Naive B cell (primary cell): ENCODE measurements around the gene IER3. TPM values are rescaled to one million over a fixed set of nuclear protein-coding genes. Genes with fewer than 3 reads are reported as not detected.

Experiments used
- ATAC-seq, 2 donors: fragments of 150-1000 bp; cut with Tn5 transposase; 2 replicates each; pipeline ENCODE4 v1.10.0; 2021; ENCODE audit warnings: low read depth in 2 of 2, mild to moderate bottlenecking in 2 of 2, moderate library complexity in 2 of 2
- DNase-seq: peaks from one replicate; pipeline ENCODE4 v3.0.0; 2022
- H3K27ac Mint-ChIP-seq, 6 donors: one replicate each; pipeline ENCODE4 v1.8.0; 2020 to 2022; ENCODE audit warnings: mild to moderate bottlenecking in 6 of 6, mixed read lengths in 6 of 6, moderate library complexity in 5 of 6, inconsistent platforms in 2 of 6
- H3K27me3 Mint-ChIP-seq, 3 donors: one replicate each; pipeline ENCODE4 v1.8.0; 2021 to 2022; ENCODE audit warnings: mixed read lengths in 3 of 3, mild to moderate bottlenecking in 1 of 3
- H3K36me3 Mint-ChIP-seq, 2 donors: one replicate each; pipeline ENCODE4 v1.8.0; 2020 to 2022; ENCODE audit warnings: mixed read lengths in 2 of 2, inconsistent platforms in 1 of 2, mild to moderate bottlenecking in 1 of 2
- H3K4me1 Mint-ChIP-seq, 3 donors: one replicate each; pipeline ENCODE4 v1.8.0; 2020 to 2022; ENCODE audit warnings: mixed read lengths in 3 of 3, inconsistent platforms in 1 of 3, mild to moderate bottlenecking in 1 of 3, moderate library complexity in 1 of 3
- H3K4me3 Mint-ChIP-seq, 8 donors: one replicate each; pipeline ENCODE4 v1.8.0; 2020 to 2022; ENCODE audit warnings: mild to moderate bottlenecking in 8 of 8, mixed read lengths in 8 of 8, moderate library complexity in 8 of 8, inconsistent platforms in 2 of 8
- H3K9me3 Mint-ChIP-seq, 7 donors: one replicate each; pipeline ENCODE4 v1.8.0; 2020 to 2022; ENCODE audit warnings: mixed read lengths in 7 of 7, mild to moderate bottlenecking in 5 of 7, inconsistent platforms in 2 of 7, moderate library complexity in 1 of 7
- polyA plus RNA-seq, 6 donors: library from polyadenylated mRNA; unstranded; fragments of 300-500 nt; fragmentation: Illumina TruSeq; gene quantifications; one replicate each; pipeline ENCODE4 v1.2.3, GENCODE V29; 2021; ENCODE audit warnings: low read depth in 6 of 6

Gene IER3
- polyA plus RNA-seq, 6 donors from 2014 or later: 0.31 TPM; not detected in 5

DNA sequence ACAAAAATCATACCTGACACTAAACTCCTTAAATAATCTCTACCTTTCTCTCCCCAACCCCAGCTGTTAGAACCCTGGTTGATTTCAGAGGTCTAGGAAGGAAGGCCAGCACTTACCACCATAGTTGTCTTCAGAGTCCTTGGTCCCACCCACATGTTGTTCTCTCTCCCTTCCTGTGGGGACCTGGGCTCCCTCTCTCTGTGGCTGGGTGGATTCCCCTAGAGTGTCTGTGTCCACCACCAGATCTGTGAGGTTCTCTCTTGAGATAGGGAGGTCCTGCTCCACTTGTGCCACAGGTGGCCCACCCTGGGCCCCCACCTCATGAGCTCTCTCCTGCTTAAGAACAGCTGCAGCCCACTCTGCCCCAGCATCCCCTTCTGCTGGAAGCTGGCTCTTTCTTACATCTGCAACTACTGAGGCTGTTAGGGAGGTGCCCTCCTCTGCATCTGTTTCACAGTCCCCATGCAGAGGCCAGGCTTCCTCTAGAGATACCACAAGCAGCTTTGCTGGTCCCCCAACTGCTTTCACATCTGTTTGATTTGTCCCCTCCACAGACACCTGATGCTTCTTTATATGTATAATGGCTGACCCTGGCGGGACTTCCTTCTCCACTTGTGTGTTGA is 32.5 kb downstream of the IER3 start:
- H3K9me3 Mint-ChIP-seq: no peaks in the 10 kb centered on the region
- no peaks in the 10 kb centered on the region for H3K27me3 Mint-ChIP-seq
- DNase-seq (no peak), ATAC-seq (no peak)
- H3K36me3 Mint-ChIP-seq: peaks cover 38% of the 10 kb centered on the region in 2 donors
- H3K4me3 Mint-ChIP-seq: peak overlapping the region in 1 of 8 donors; percentile 53
- peaks cover 25 to 31% (median 30%) of the 10 kb centered on the region in 3 donors for H3K4me1 Mint-ChIP-seq
- H3K27ac Mint-ChIP-seq: peak overlapping the region in 3 of 6 donors; percentile 28 to 79 (median 66)

DNA sequence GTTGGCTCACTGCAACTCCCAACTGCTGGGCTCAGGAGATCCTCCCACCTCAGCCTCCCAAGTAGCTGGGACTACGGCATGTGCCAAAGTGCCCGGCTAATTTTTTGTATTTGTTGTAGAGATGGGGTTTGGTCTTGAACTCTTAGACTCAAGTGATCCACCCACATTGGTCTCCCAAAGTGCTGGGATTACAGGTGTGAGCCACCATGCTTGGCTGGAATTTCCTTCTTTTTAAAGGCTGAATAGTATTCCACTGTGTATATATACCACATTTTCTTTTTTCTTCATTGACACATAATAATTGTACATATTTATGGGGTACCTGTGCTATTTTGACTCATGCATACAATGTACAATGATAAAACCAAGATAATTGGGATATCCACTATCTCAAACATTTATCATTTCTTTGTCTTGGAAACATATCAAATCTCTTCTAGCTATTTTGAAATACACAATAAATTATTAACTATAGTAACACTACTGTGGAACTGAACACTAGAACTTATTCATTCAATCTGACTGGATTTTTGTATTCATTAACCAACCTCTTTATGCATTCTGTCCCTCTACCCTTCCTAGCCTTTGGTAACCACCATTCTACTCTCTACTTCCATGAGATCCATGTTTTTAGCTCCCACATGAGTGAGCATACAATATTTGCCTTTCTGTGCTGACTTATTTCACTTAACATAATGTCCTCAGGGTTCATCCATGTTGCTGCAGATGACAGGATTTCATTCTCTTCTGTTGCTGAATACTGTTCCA is 35.1 kb downstream of the IER3 start:
- H3K9me3 Mint-ChIP-seq: no peaks in the 10 kb centered on the region
- H3K4me1 Mint-ChIP-seq: peaks cover 17 to 24% (median 21%) of the 10 kb centered on the region in 3 donors
- no peak overlapping the region for H3K4me3 Mint-ChIP-seq
- H3K27me3 Mint-ChIP-seq: no peaks in the 10 kb centered on the region
- peaks cover 33 to 56% of the 10 kb centered on the region in 2 donors for H3K36me3 Mint-ChIP-seq
- ATAC-seq (no peak), DNase-seq (no peak)
- H3K27ac Mint-ChIP-seq: no peak overlapping the region

DNA sequence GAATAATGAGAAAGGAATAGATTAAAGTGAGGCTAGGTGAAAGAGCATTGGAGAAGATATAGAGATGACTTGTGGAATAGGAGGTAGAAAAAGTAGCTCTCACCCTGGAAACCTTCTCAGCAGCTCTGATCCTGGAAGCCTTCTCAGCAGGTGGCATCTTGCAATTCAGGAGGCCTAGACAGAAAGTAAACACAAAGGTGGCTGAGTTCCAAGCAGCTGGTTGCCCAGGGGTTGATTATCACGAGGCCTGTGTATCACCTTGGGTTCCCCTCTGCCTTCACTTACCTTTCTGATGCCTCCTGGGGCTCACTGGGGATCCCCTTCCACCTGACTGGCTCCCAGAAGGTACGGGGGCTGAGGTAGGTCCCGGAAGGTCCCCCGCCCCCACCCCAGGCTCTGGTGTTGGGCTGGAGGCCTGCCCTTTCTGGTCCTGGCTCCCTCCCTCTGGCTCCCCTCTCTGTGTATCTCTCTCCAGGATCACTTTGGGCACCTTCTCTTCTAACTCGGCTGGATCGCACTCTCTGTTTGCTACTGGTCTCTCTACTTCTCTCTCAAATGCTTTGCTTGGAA is 37.0 kb downstream of the IER3 start:
- H3K27me3 Mint-ChIP-seq: no peaks in the 10 kb centered on the region
- H3K4me3 Mint-ChIP-seq: no peak overlapping the region
- H3K4me1 Mint-ChIP-seq: peaks cover 14 to 23% (median 21%) of the 10 kb centered on the region in 3 donors
- no peak for ATAC-seq
- no peak for DNase-seq
- peak overlapping the region in 2 of 6 donors; percentile 4 to 84 for H3K27ac Mint-ChIP-seq
- H3K9me3 Mint-ChIP-seq: no peaks in the 10 kb centered on the region
- peaks cover 34 to 59% of the 10 kb centered on the region in 2 donors for H3K36me3 Mint-ChIP-seq

DNA sequence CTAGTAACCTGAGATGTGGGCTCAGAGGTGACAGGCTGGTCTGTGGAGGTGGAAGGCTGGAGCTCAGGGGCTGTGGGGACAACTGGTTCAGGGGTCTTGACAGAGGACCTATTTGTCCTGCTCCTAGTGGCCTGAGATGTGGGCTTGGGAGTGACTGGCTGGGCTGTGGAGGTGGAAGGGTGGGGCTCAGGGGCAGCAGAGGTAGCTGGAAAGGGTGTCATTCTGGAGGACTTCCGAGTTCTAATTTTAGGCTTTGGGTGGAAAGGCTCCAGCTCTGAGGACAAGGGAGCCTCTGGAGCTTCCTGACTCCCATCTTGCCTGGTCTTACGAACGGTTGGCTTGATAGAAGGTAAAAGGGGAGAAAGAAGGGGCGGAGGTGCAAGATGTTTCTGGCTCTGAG is 38.7 kb downstream of the IER3 start:
- Mint-ChIP-seq H3K4me3 (no peak overlapping the region), H3K4me1 (peaks cover 6 to 16% (median 15%) of the 10 kb centered on the region in 3 donors), H3K36me3 (peaks cover 24 to 53% of the 10 kb centered on the region in 2 donors), H3K27ac (peak overlapping the region in 3 of 6 donors; percentile 14 to 70 (median 50)), H3K9me3 (no peaks in the 10 kb centered on the region), H3K27me3 (no peaks in the 10 kb centered on the region)
- ATAC-seq (no peak), DNase-seq (no peak)

DNA sequence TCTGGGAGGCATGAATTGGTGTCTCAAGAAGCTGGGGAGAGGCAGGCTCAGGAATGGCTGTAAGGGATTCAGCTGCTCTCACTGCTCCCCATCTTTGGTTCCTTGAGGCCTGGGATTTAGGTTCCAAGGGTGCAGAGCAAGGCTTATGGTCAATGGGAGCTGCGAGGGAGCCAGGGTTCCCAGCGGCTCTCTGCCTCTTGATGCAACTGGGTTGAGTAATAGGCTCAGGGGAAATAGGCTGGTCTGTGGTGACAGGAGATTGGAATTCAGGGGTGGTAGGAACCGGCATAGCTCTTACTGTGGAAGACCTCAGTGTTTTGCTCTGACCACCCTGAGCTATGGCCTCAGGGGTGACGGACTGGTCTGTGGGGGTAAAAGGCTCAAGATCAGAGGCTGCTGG is 40.5 kb downstream of the IER3 start:
- no peaks in the 10 kb centered on the region for H3K27me3 Mint-ChIP-seq
- H3K27ac Mint-ChIP-seq: peak overlapping the region in 3 of 6 donors; percentile 39 to 71 (median 40)
- no peak overlapping the region for H3K4me3 Mint-ChIP-seq
- H3K4me1 Mint-ChIP-seq: peaks cover 6 to 16% (median 15%) of the 10 kb centered on the region in 3 donors
- no peak for DNase-seq
- H3K9me3 Mint-ChIP-seq: no peaks in the 10 kb centered on the region
- peaks cover 24 to 53% of the 10 kb centered on the region in 2 donors for H3K36me3 Mint-ChIP-seq
- no peak for ATAC-seq

DNA sequence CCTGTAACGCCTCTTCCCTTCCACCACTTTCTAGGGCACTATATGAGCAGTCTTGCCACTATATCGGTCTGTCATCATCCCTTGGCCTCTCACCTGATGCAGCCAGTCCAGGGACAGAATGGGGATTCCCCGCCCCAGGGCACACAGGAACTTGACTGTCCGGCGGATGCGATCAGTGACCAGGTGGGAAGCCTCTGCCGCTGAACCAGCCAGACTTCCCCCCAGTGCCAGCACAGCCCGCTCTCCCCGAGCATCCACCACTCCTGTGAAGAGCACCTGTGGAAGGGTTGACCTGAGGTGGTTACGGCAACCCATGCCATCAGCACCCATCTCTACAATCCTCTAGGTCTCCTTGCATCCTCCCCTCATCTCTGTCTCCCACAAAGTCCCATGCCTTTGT is 41.3 kb downstream of the IER3 start:
- H3K27me3 Mint-ChIP-seq: no peaks in the 10 kb centered on the region
- no peak overlapping the region for H3K27ac Mint-ChIP-seq
- H3K36me3 Mint-ChIP-seq: peaks cover 22 to 50% of the 10 kb centered on the region in 2 donors
- ATAC-seq (no peak), DNase-seq (no peak)
- no peak overlapping the region for H3K4me3 Mint-ChIP-seq
- H3K9me3 Mint-ChIP-seq: no peaks in the 10 kb centered on the region
- peaks cover 6 to 14% (median 13%) of the 10 kb centered on the region in 3 donors for H3K4me1 Mint-ChIP-seq

DNA sequence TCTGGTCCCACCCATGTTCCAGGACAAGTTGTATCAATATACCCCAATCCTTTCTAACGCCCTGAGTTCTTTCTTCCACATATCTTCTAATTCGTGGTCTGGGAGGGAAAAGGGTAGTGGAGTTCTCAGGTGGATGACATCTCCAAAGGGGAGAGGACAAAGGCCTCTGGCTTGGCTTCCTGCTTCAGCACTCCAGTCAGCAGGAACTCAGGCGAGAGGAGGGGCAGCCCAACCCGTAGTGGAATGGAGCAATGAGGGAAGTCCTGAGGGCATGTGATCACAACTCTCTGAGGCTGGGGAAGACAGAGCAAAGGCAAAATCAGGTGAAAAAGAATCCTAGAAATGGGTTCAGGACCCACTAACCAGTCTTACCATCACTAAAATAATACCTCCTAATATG is 44.0 kb downstream of the IER3 start:
- H3K9me3 Mint-ChIP-seq: no peaks in the 10 kb centered on the region
- H3K36me3 Mint-ChIP-seq: peaks cover 11 to 31% of the 10 kb centered on the region in 2 donors
- no peak overlapping the region for H3K27ac Mint-ChIP-seq
- H3K27me3 Mint-ChIP-seq: no peaks in the 10 kb centered on the region
- H3K4me1 Mint-ChIP-seq: peaks cover 6 to 11% (median 9%) of the 10 kb centered on the region in 3 donors
- H3K4me3 Mint-ChIP-seq: no peak overlapping the region
- no peak for ATAC-seq
- no peak for DNase-seq

DNA sequence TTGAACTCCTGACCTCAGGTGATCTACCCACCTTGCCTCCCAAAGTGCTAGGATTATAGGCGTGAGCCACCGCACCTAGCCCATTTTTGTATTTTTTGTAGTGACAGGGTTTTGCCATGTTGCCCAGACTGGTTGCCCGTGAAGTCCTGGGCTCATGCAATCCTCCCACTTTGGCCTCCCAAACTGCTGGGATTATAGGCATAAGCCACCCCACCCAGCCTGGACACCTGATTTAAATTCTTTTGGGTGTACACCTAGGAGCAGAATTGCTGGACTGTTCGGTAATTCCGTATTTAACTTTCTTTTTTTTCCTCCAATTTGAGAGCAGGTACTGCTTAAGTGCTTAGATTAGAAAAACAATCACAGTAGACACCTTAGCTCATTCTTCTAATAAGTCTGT is 47.9 kb downstream of the IER3 start:
- DNase-seq (no peak), ATAC-seq (no peak)
- no peaks in the 10 kb centered on the region for H3K27me3 Mint-ChIP-seq
- no peaks in the 10 kb centered on the region for H3K9me3 Mint-ChIP-seq
- no peaks in the 10 kb centered on the region for H3K36me3 Mint-ChIP-seq
- H3K4me3 Mint-ChIP-seq: no peak overlapping the region
- H3K4me1 Mint-ChIP-seq: peaks cover 5 to 8% (median 8%) of the 10 kb centered on the region in 3 donors
- peak overlapping the region in 1 of 6 donors; percentile 44 for H3K27ac Mint-ChIP-seq

Other genes starting within 250 kb of the IER3 start
- 10 to 100 TPM; 23.8 to 47.4 (median 36.8) TPM for gene GNL1, start 188.1 kb downstream of the IER3 start, polyA plus RNA-seq
- 10 to 100 TPM in 4 of 6 donors, 1 to 10 TPM in 2; 8.1 to 14.2 (median 11.2) TPM for gene PRR3, start 187.3 kb downstream of the IER3 start, polyA plus RNA-seq
- 10 to 100 TPM; 11.5 to 31.0 (median 19.3) TPM for gene ABCF1, start 173.1 kb downstream of the IER3 start, polyA plus RNA-seq
- gene PPP1R10, start 127.3 kb downstream of the IER3 start, polyA plus RNA-seq: 10 to 100 TPM in 5 of 6 donors, 1 to 10 TPM in 1; 7.8 to 27.9 (median 25.9) TPM
- 100 to 1,000 TPM; 101 to 221 (median 142) TPM for gene MRPS18B, start 126.7 kb downstream of the IER3 start, polyA plus RNA-seq
- gene ATAT1, start 117.7 kb downstream of the IER3 start, polyA plus RNA-seq: 1 to 10 TPM in 5 of 6 donors, under 1 TPM in 1; 0.79 to 4.1 (median 2.0) TPM
- 10 to 100 TPM in 4 of 6 donors, 1 to 10 TPM in 2; 8.1 to 15.5 (median 12.2) TPM for gene C6orf136, start 97.4 kb downstream of the IER3 start, polyA plus RNA-seq
- gene DHX16, start 71.5 kb downstream of the IER3 start, polyA plus RNA-seq: 10 to 100 TPM in 5 of 6 donors, 1 to 10 TPM in 1; 4.2 to 27.0 (median 16.1) TPM
- 100 to 1,000 TPM in 1 of 6 donors, 10 to 100 TPM in 5; 70.3 to 103 (median 82.6) TPM for gene PPP1R18, start 57.9 kb downstream of the IER3 start, polyA plus RNA-seq
- 10 to 100 TPM; 37.3 to 72.1 (median 45.4) TPM for gene NRM, start 53.6 kb downstream of the IER3 start, polyA plus RNA-seq
- gene MDC1, start 27.3 kb downstream of the IER3 start, polyA plus RNA-seq: 1 to 10 TPM; 2.0 to 8.3 (median 3.5) TPM
- gene TUBB, start 24.2 kb downstream of the IER3 start, polyA plus RNA-seq: 100 to 1,000 TPM in 1 of 6 donors, 10 to 100 TPM in 5; 37.9 to 104 (median 73.3) TPM
- 10 to 100 TPM; 43.5 to 65.2 (median 52.4) TPM for gene FLOT1, start 1.9 kb downstream of the IER3 start, polyA plus RNA-seq
- 1 to 10 TPM; 3.6 to 8.0 (median 4.4) TPM for gene DDR1, start 140.0 kb upstream of the IER3 start, polyA plus RNA-seq
- gene GTF2H4, start 163.7 kb upstream of the IER3 start, polyA plus RNA-seq: 10 to 100 TPM in 3 of 6 donors, 1 to 10 TPM in 3; 7.6 to 11.5 (median 9.6) TPM
- gene VARS2, start 169.7 kb upstream of the IER3 start, polyA plus RNA-seq: 10 to 100 TPM in 5 of 6 donors, 1 to 10 TPM in 1; 1.2 to 28.4 (median 19.4) TPM
- gene SFTA2, start 187.6 kb upstream of the IER3 start, polyA plus RNA-seq: under 1 TPM in 1 of 6 donors, not detected in 5; 0.38 TPM
- not detected for gene MUCL3, start 196.4 kb upstream of the IER3 start, polyA plus RNA-seq
- not detected for gene MUC21, start 239.2 kb upstream of the IER3 start, polyA plus RNA-seq